ENCODE results near the gene RPL10.

The RPL10 gene

DNA sequence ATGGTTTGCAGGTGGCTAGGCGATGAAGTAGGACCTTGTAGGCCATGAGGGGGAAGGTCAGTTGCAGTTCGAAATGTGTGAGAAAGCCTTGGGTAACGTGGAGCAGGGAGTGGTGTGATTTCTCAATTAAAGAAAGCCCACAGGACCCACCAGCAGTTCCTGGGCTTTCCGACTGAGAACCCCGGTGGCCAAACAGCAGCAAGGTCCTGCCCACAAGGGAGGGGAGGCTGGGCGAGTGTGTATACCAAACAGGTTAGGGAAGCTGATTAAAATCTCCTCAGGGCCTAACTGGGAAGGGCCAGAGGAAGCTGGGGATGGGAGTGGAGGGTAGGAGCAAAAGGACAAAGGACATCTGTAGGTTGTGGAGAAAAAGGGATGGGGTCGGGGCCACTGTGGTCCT is 32.7 kb downstream of the RPL10 start:
- no peak for DNase-seq (ENCODE audit: low read depth)
- H3K4me3 ChIP-seq (ENCODE audit: low read length) = no peak overlapping the region
- TF ChIP-seq, protein P1, sequence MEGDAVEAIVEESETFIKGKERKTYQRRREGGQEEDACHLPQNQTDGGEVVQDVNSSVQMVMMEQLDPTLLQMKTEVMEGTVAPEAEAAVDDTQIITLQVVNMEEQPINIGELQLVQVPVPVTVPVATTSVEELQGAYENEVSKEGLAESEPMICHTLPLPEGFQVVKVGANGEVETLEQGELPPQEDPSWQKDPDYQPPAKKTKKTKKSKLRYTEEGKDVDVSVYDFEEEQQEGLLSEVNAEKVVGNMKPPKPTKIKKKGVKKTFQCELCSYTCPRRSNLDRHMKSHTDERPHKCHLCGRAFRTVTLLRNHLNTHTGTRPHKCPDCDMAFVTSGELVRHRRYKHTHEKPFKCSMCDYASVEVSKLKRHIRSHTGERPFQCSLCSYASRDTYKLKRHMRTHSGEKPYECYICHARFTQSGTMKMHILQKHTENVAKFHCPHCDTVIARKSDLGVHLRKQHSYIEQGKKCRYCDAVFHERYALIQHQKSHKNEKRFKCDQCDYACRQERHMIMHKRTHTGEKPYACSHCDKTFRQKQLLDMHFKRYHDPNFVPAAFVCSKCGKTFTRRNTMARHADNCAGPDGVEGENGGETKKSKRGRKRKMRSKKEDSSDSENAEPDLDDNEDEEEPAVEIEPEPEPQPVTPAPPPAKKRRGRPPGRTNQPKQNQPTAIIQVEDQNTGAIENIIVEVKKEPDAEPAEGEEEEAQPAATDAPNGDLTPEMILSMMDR (conservative IDR thresholded peaks at IDR 0.05; ENCODE audit: low read length) = no peak

DNA sequence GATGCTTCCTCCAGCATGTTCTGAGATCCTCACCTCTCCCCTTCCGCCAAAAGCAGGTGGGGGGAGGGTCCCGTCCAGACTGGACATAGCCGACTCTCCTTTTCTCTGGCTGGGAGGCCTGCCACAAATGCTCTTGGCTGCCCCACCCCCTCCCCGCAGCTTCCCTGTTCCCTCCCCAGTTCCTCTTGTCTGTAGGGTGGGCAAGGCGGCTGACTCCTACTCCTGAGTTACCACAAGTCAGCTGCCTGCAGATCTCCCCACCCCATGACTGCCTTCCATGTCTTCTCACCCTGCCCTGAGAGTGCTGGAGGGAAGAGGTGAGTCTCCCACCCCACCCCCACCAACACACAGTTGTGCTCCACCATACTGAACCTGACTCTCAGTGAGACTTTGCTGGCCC is 33.2 kb downstream of the RPL10 start:
- TF ChIP-seq, protein P1 (conservative IDR thresholded peaks at IDR 0.05; ENCODE audit: low read length) = no peak
- DNase-seq (ENCODE audit: low read depth) = no peak
- no peak overlapping the region for H3K4me3 ChIP-seq (ENCODE audit: low read length)

DNA sequence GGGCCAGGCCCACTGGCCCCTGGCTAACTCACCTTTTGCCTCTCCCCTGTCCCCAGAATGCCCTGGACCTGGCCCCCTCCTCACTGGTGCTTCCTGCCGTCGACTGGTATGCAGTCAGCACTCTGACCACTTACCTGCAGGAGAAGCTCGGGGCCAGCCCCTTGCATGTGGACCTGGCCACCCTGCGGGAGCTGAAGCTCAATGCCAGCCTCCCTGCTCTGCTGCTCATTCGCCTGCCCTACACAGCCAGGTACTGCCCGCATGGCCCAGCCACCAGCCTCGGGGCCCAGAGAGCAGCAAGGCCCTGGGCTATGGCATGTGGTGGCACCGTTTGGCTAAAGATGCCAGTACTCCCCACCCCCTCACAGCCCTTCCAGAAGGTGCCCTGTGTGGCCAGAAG is 34.0 kb downstream of the RPL10 start:
- TF ChIP-seq, protein P1 (conservative IDR thresholded peaks at IDR 0.05; ENCODE audit: low read length) = no peak
- no peak for DNase-seq (ENCODE audit: low read depth)
- H3K4me3 ChIP-seq (ENCODE audit: low read length) = no peak overlapping the region

DNA sequence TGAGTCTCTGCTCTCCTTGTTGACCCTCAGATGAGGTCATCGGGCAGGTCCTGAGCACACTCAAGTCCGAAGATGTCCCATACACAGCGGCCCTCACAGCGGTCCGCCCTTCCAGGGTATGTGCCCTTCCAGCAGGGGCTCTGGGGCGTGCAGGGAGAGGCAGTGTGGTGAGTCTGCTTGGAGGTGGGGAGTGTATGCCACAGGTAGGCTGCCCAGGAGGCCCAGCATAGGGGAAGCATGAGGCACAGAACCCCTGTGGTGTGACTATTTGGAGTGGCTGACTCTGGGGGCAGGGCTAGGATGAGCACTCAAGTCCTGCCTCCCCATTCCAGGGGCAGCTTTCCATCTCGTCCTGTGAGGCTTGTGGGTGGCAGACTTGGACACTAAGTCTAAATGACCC is 35.4 kb downstream of the RPL10 start:
- no peak overlapping the region for H3K4me3 ChIP-seq (ENCODE audit: low read length)
- DNase-seq (ENCODE audit: low read depth) = no peak
- TF ChIP-seq, protein P1 (conservative IDR thresholded peaks at IDR 0.05; ENCODE audit: low read length) = no peak

DNA sequence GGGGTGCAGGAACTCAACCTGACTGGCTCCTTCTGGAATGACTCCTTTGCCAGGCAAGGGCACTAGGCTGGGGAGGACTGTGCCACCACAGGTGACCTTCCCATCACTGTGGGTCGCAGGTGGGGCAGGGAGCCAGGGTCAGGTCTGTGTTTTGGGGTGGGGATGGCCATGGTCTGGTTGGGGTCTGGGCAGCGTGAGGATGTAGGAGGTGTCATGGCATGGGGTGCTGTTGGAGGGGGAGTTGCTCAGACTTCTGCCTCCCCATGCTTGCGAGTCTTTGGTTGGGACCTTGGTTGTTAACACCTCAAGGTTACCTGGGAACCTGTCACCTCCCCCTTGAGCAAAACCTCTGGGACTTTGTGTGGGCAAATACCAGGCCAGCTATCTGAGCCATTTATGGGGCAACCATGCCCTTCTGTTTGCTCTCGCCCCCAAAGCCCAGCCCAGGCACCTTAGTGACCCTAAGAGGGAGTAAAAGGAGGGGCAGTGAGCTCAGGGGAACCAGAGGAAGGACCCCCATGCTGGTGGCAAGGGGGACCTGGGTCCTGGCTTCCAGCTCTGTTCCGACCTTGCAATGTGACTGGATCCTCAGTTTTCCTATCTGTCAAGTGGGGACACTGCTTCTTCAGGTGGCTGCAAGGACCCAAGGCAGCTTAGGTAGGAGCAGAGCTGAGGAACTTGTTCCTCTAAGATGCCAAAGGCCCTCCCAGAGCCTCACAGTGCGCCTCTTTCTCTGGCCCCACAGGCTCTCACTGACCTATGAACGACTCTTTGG is 36.4 kb downstream of the RPL10 start:
- DNase-seq (ENCODE audit: low read depth) = no peak
- no peak overlapping the region for H3K4me3 ChIP-seq (ENCODE audit: low read length)

DNA sequence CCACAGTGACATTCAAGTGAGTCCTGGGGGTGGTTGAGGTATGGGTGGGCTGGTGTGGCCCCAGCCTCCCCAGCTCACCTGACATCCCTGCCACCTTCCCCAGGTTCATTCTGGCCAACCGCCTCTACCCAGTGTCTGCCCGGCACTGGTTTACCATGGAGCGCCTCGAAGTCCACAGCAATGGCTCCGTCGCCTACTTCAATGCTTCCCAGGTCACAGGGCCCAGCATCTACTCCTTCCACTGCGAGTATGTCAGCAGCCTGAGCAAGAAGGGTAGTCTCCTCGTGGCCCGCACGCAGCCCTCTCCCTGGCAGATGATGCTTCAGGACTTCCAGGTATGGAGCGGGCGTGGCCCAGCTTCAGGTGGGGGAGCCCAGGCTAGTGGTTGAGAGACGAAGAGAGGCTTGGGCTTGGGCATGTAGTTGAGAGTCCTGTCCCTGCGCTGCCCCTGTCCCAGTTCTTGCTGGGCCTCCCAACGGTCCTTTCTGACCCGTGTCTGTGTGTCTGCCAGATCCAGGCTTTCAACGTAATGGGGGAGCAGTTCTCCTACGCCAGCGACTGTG is 37.1 kb downstream of the RPL10 start:
- TF ChIP-seq, protein P1 (conservative IDR thresholded peaks at IDR 0.05; ENCODE audit: low read length) = no peak
- H3K4me3 ChIP-seq (ENCODE audit: low read length) = no peak overlapping the region

More for the DNA sequence above, 36.4 kb downstream of the RPL10 start:
- TF ChIP-seq, protein P1 (conservative IDR thresholded peaks at IDR 0.05; ENCODE audit: low read length) = no peak

DNA sequence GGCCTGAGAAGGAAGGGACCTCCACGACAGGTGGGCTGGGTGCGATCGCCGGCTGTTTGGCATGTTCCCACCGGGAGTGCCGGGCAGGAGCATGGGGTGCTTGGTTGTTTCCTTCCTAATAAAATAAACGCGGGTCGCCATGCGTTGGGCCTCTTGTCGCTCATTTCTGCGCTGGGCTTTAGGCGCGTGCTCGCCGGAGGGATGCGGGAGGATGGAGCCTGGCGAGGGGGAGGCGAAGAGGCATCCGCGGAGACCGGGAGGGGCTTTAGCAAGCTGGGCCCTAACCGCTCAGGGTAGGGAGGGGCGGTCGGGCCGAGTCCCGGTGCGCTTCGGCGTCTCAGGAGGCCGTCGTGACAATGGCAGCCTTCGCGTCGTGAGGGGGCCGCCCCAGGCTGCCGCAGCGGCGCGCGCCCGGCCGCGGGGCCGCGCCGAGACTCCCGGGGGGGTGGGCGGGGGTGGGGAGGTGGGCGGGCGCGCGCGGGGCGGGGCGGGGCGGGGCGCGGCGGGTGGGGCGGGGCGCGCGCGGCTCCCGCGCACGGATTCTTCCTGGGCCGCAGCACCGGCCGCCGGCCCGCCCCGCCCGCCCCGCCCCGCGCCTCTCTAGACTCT is 38.3 kb downstream of the RPL10 start:
- TF ChIP-seq, protein P1 (conservative IDR thresholded peaks at IDR 0.05; ENCODE audit: low read length) = no peak
- peak overlapping the region; percentile 42 for H3K4me3 ChIP-seq (ENCODE audit: low read length)
- peak; percentile 35 for DNase-seq (ENCODE audit: low read depth)

More for the DNA sequence above, 37.1 kb downstream of the RPL10 start:
- DNase-seq (ENCODE audit: low read depth) = no peak

Data from AG10803 (cell line).